Measurements from ENCODE around the gene MAP7D2. TPM values are rescaled to one million over a fixed set of nuclear protein-coding genes. Genes with fewer than 3 reads are reported as not detected.

Gene MAP7D2
- total RNA-seq, 1 experiment from 2014 or later, result 0.15 TPM

GRCh38 chrX:20060961-20061748 is 55.6 kb downstream of the MAP7D2 start:
- Histone ChIP-seq H3K4me3 (replicated peaks in 1 of 2; ENCODE audit: low read depth in 1 of 2, low read length in 2 of 2) (no peak overlapping the region), H3K79me2 (ENCODE audit: insufficient read depth, low read length) (no peaks in the 10 kb centered on the region), H2AFZ (ENCODE audit: low read depth, low read length, poor library complexity, severe bottlenecking) (no peak overlapping the region), H3K4me1 (ENCODE audit: control insufficient read depth in 1 of 2, insufficient read depth in 2 of 2, low read length in 2 of 2) (peaks cover 2 to 18% of the 10 kb centered on the region in 2 experiments; a peak in 2 of 4 replicates), H4K20me1 (ENCODE audit: insufficient read depth) (no peaks in the 10 kb centered on the region), H3K4me2 (ENCODE audit: low read length) (no peak overlapping the region; the same call in 1 of the 2 replicates), H3K27me3 (ENCODE audit: insufficient read depth, low read length) (no peaks in the 10 kb centered on the region), H3K9ac (ENCODE audit: low read length) (no peak overlapping the region), H3K9me2 (ENCODE audit: insufficient read depth) (no peaks in the 10 kb centered on the region), H3K36me3 (ENCODE audit: control insufficient read depth in 1 of 2, insufficient read depth in 2 of 2, low read length in 2 of 2) (no peaks in the 10 kb centered on the region), H3K9me3 (ENCODE audit: control insufficient read depth in 1 of 2, insufficient read depth in 1 of 2, low read depth in 1 of 2, low read length in 2 of 2) (no peaks in the 10 kb centered on the region), H3K27ac (ENCODE audit: low read depth, low read length) (no peak overlapping the region)
- no peak for DNase-seq (ENCODE audit: low read depth, low spot score)
- ChIA-PET RAD21 (ENCODE audit: low non-redundant PET in 1 of 2, low total read pairs in 2 of 2, uncharacterized antibody in 2 of 2, unreplicated experiment in 2 of 2) (interaction anchor here in 1 of 2 experiments (0.6 kb wide), 1 partner anchor 500 kb away, joined by 3 read pairs; no protein-coding TSS in a partner anchor), CTCF (interaction anchor here (2.0 kb wide), 1 partner anchor 156 kb away, joined by 9 read pairs; no protein-coding TSS in a partner anchor), POLR2A (no interaction called here)
- no peak for TF ChIP-seq FOSL1 (IDR thresholded peaks at IDR 0.05; ENCODE audit: low read depth)
- TF ChIP-seq MAX (IDR thresholded peaks at IDR 0.05), result no peak
- TF ChIP-seq, protein P1, sequence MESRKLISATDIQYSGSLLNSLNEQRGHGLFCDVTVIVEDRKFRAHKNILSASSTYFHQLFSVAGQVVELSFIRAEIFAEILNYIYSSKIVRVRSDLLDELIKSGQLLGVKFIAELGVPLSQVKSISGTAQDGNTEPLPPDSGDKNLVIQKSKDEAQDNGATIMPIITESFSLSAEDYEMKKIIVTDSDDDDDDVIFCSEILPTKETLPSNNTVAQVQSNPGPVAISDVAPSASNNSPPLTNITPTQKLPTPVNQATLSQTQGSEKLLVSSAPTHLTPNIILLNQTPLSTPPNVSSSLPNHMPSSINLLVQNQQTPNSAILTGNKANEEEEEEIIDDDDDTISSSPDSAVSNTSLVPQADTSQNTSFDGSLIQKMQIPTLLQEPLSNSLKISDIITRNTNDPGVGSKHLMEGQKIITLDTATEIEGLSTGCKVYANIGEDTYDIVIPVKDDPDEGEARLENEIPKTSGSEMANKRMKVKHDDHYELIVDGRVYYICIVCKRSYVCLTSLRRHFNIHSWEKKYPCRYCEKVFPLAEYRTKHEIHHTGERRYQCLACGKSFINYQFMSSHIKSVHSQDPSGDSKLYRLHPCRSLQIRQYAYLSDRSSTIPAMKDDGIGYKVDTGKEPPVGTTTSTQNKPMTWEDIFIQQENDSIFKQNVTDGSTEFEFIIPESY (IDR thresholded peaks at IDR 0.05; ENCODE audit: extremely low read depth, insufficient replicate concordance, low read length), result no peak
- TF ChIP-seq ZFX (IDR thresholded peaks at IDR 0.05), result no peak
- TF ChIP-seq EZH2phosphoT487 (IDR thresholded peaks at IDR 0.05; ENCODE audit: borderline replicate concordance), result no peak
- no peak for TF ChIP-seq CBX3 (IDR thresholded peaks at IDR 0.05; ENCODE audit: low read depth)
- no peak for TF ChIP-seq YY1 (IDR thresholded peaks at IDR 0.05; ENCODE audit: extremely low read depth, insufficient replicate concordance, low read depth, low read length)
- TF ChIP-seq ATF3 (IDR thresholded peaks at IDR 0.05), result no peak
- TF ChIP-seq TCF7L2 (IDR thresholded peaks at IDR 0.05; ENCODE audit: borderline replicate concordance, extremely low read depth, insufficient read depth, insufficient read length), result no peak
- TF ChIP-seq RAD21 (IDR thresholded peaks at IDR 0.05; ENCODE audit: low read depth), result no peak
- no peak for TF ChIP-seq SP1 (IDR thresholded peaks at IDR 0.05; ENCODE audit: low read depth)
- no peak for TF ChIP-seq ZNF274 (IDR thresholded peaks at IDR 0.05; ENCODE audit: low read depth, low read length)
- no peak for TF ChIP-seq POLR2AphosphoS5 (IDR thresholded peaks at IDR 0.05; ENCODE audit: low read depth, low read length)
- TF ChIP-seq EZH2 (IDR thresholded peaks at IDR 0.05), result no peak
- TF ChIP-seq, protein P2, sequence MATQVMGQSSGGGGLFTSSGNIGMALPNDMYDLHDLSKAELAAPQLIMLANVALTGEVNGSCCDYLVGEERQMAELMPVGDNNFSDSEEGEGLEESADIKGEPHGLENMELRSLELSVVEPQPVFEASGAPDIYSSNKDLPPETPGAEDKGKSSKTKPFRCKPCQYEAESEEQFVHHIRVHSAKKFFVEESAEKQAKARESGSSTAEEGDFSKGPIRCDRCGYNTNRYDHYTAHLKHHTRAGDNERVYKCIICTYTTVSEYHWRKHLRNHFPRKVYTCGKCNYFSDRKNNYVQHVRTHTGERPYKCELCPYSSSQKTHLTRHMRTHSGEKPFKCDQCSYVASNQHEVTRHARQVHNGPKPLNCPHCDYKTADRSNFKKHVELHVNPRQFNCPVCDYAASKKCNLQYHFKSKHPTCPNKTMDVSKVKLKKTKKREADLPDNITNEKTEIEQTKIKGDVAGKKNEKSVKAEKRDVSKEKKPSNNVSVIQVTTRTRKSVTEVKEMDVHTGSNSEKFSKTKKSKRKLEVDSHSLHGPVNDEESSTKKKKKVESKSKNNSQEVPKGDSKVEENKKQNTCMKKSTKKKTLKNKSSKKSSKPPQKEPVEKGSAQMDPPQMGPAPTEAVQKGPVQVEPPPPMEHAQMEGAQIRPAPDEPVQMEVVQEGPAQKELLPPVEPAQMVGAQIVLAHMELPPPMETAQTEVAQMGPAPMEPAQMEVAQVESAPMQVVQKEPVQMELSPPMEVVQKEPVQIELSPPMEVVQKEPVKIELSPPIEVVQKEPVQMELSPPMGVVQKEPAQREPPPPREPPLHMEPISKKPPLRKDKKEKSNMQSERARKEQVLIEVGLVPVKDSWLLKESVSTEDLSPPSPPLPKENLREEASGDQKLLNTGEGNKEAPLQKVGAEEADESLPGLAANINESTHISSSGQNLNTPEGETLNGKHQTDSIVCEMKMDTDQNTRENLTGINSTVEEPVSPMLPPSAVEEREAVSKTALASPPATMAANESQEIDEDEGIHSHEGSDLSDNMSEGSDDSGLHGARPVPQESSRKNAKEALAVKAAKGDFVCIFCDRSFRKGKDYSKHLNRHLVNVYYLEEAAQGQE (IDR thresholded peaks at IDR 0.05; ENCODE audit: low read depth), result no peak
- TF ChIP-seq JUND (IDR thresholded peaks at IDR 0.05), result no peak
- no peak for TF ChIP-seq SRF (IDR thresholded peaks at IDR 0.05; ENCODE audit: low read depth)
- TF ChIP-seq EGR1 (IDR thresholded peaks at IDR 0.05; ENCODE audit: low read depth), result no peak
- no peak for TF ChIP-seq POLR2A (IDR thresholded peaks at IDR 0.05; ENCODE audit: borderline replicate concordance, extremely low read depth, insufficient read depth, insufficient read length)
- BruUV-seq (replicated peaks), result no TSS peak
- intact Hi-C loops (cut with micrococcal nuclease), result loop anchor here (10.0 kb wide), 1 partner anchor 326 kb away; no protein-coding TSS in a partner anchor
- no peak for ATAC-seq

Data from HCT116 (cell line).